Measurements from ENCODE around the gene PFKFB3.

DNA sequence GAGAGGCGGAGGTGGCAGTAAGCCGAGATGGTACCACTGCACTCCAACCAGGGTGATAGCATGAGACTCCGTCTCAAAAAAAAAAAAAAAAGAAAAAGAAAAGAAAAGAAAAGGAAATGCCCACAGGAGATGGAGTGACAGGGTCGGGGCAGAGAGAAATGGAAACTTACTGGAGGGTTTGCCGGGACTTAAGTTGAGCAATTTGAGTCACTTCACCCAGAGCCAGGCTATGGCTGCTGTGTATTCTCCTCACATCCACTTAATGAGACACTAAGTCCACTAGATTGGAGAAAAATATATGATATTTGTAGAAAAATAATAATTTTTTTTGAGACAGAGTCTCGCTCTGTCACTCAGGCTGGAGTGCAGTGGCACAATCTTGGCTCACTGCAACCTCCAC lies 4.6 kb upstream of the PFKFB3 start:
- TF ChIP-seq, protein P1, sequence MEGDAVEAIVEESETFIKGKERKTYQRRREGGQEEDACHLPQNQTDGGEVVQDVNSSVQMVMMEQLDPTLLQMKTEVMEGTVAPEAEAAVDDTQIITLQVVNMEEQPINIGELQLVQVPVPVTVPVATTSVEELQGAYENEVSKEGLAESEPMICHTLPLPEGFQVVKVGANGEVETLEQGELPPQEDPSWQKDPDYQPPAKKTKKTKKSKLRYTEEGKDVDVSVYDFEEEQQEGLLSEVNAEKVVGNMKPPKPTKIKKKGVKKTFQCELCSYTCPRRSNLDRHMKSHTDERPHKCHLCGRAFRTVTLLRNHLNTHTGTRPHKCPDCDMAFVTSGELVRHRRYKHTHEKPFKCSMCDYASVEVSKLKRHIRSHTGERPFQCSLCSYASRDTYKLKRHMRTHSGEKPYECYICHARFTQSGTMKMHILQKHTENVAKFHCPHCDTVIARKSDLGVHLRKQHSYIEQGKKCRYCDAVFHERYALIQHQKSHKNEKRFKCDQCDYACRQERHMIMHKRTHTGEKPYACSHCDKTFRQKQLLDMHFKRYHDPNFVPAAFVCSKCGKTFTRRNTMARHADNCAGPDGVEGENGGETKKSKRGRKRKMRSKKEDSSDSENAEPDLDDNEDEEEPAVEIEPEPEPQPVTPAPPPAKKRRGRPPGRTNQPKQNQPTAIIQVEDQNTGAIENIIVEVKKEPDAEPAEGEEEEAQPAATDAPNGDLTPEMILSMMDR (IDR thresholded peaks at IDR 0.05): no peak
- TF ChIP-seq POLR2A (IDR thresholded peaks at IDR 0.05) (no peak), EP300 (IDR thresholded peaks at IDR 0.05) (no peak)
